Right atrium auricular region (tissue), 2 donors: ENCODE results near the gene TAMALIN. TPM values are rescaled to one million over a fixed set of nuclear protein-coding genes. Genes with fewer than 3 reads are reported as not detected.

ENCODE experiments used
- DNase-seq: peaks from one replicate; pipeline ENCODE4 v3.0.0-alpha.2; 2019; ENCODE audit warnings: low spot score
- H3K27ac ChIP-seq, 2 donors: fragments of 200-600 bp; sonication (generic); 1 replicate in 1 of 2; 2 replicates in 1 of 2; pipeline ENCODE4 v1.5.1; 2016 to 2019
- H3K27me3 ChIP-seq, 2 donors: fragments of 200-600 bp; sonication (generic); one replicate each; pipeline versions ENCODE4 v1.5.1 to v1.6.0; 2017 to 2019
- H3K36me3 ChIP-seq: fragments of 200-600 bp; sonication (generic); one replicate; pipeline ENCODE4 v1.5.1; 2016
- H3K4me1 ChIP-seq, 2 donors: fragments of 200-600 bp; sonication (generic); one replicate each; pipeline versions ENCODE4 v1.5.1 to v1.6.0; 2017 to 2019
- H3K4me3 ChIP-seq, 2 donors: fragments of 200-600 bp; sonication (generic); 1 replicate in 1 of 2; 2 replicates in 1 of 2; pipeline ENCODE4 v1.5.1; 2017 to 2019; ENCODE audit warnings: mild to moderate bottlenecking in 1 of 2, moderate library complexity in 1 of 2
- H3K9me3 ChIP-seq, 2 donors: fragments of 200-600 bp; sonication (generic); one replicate each; pipeline ENCODE4 v1.5.1; 2019
- CTCF ChIP-seq, 2 donors: fragments of 200-600 bp; sonication (generic); IDR thresholded peaks; one replicate each; pipeline ENCODE4 v1.5.1; 2019; ENCODE audit warnings: antibody characterized with exemption in 2 of 2
- total RNA-seq, 2 donors: library from RNA; depleted of rRNA; stranded (reverse); fragments of >200 nt; gene quantifications; one replicate each; pipeline ENCODE4 v1.1.0, GENCODE V29; 2016

TAMALIN gene
- total RNA-seq, 2 donors from 2014 or later, result 17.6 to 23.2 TPM

- DNase-seq, result no peak
- H3K9me3 ChIP-seq, result no peaks in the 10 kb centered on the region
- peaks cover 81% of the 10 kb centered on the region for H3K36me3 ChIP-seq
- no peak overlapping the region for H3K27ac ChIP-seq
- no peak overlapping the region for H3K4me3 ChIP-seq
- no peaks in the 10 kb centered on the region for H3K4me1 ChIP-seq
- H3K27me3 ChIP-seq, result no peaks in the 10 kb centered on the region
- no peak for TF ChIP-seq CTCF (IDR thresholded peaks at IDR 0.05)
Observed at GRCh38 chr12:51984657-51985056, 22.1 kb upstream of the TAMALIN start.

- TF ChIP-seq CTCF (IDR thresholded peaks at IDR 0.05), result no peak
- no peak for DNase-seq
- no peaks in the 10 kb centered on the region for H3K27me3 ChIP-seq
- H3K9me3 ChIP-seq, result no peaks in the 10 kb centered on the region
- no peaks in the 10 kb centered on the region for H3K4me1 ChIP-seq
- H3K27ac ChIP-seq, result no peak overlapping the region
- peaks cover 81% of the 10 kb centered on the region for H3K36me3 ChIP-seq
- H3K4me3 ChIP-seq, result no peak overlapping the region
Observed at GRCh38 chr12:51985154-51985835, 21.5 kb upstream of the TAMALIN start.

- peaks cover 72% of the 10 kb centered on the region for H3K36me3 ChIP-seq
- no peaks in the 10 kb centered on the region for H3K4me1 ChIP-seq
- TF ChIP-seq CTCF (IDR thresholded peaks at IDR 0.05), result no peak
- no peak overlapping the region for H3K4me3 ChIP-seq
- no peak overlapping the region for H3K27ac ChIP-seq
- no peaks in the 10 kb centered on the region for H3K27me3 ChIP-seq
- DNase-seq, result no peak
- H3K9me3 ChIP-seq, result no peaks in the 10 kb centered on the region
Observed at GRCh38 chr12:51986834-51987233, 19.9 kb upstream of the TAMALIN start.

GRCh38 chr12:51992246-51992645, 14.5 kb upstream of the TAMALIN start:
- no peaks in the 10 kb centered on the region for H3K27me3 ChIP-seq

GRCh38 chr12:51994539-51994820, 12.3 kb upstream of the TAMALIN start:
- Histone ChIP-seq H3K36me3 (peaks cover 38% of the 10 kb centered on the region), H3K27me3 (no peaks in the 10 kb centered on the region), H3K27ac (no peak overlapping the region), H3K4me3 (no peak overlapping the region), H3K4me1 (no peaks in the 10 kb centered on the region), H3K9me3 (no peaks in the 10 kb centered on the region)
- DNase-seq, result no peak
- TF ChIP-seq CTCF (IDR thresholded peaks at IDR 0.05), result no peak

More at GRCh38 chr12:51992246-51992645, 14.5 kb upstream of the TAMALIN start:
- H3K36me3 ChIP-seq, result peaks cover 50% of the 10 kb centered on the region
- TF ChIP-seq CTCF (IDR thresholded peaks at IDR 0.05), result no peak
- H3K9me3 ChIP-seq, result no peaks in the 10 kb centered on the region
- no peak for DNase-seq
- H3K4me1 ChIP-seq, result no peaks in the 10 kb centered on the region
- H3K27ac ChIP-seq, result no peak overlapping the region
- no peak overlapping the region for H3K4me3 ChIP-seq

GRCh38 chr12:51994959-51995358, 11.8 kb upstream of the TAMALIN start:
- no peak for DNase-seq
- H3K4me3 ChIP-seq, result no peak overlapping the region
- no peak overlapping the region for H3K27ac ChIP-seq
- H3K9me3 ChIP-seq, result no peaks in the 10 kb centered on the region
- H3K27me3 ChIP-seq, result no peaks in the 10 kb centered on the region
- H3K36me3 ChIP-seq, result peaks cover 38% of the 10 kb centered on the region
- H3K4me1 ChIP-seq, result no peaks in the 10 kb centered on the region
- TF ChIP-seq CTCF (IDR thresholded peaks at IDR 0.05), result no peak
